ENCODE results near the gene CABCOCO1.

DNA sequence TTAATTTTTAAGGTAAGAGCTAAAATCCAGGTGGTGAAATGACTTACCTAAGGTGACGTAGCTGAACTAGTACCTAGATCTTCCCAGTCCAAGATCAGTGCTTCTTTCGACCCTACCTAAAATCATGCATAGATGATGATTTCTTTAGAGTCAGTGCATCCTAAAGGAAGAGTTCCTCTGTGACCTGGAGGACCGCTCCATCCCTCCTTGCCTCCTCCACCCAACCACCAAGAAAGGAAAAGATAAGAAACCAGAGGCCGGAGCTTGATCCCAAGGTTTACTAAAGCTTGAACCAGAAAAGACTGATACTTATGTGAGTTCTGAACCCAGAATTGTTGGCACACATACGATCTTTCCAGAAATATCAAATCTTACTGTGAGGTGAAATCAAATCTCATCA lies 101.8 kb downstream of the CABCOCO1 start:
- TF ChIP-seq GATA2 (IDR thresholded peaks at IDR 0.05; ENCODE audit: low read depth, low read length): no peak; the same call in 1 of the 2 replicates
- no peak for TF ChIP-seq GATA3 (IDR thresholded peaks at IDR 0.05; ENCODE audit: low read depth, low read length)

Measured in SH-SY5Y (cell line).